BLaER1 treated with 17β-estradiol and CSF1 and Interleukin-3, amounts not matched to agents 10 nM and 100 nM (cell line): ENCODE results near the gene FGD3.
A peak's percentile ranks its signal among the peaks of the same experiment; 100 is the strongest.

Experiments
- H3K27ac ChIP-seq, 11 experiments: shearing (Covaris generic); formaldehyde crosslinking; 2 replicates each; pipeline ENCODE4 v1.8.1; 2022
- H3K27me3 ChIP-seq, 11 experiments: shearing (Covaris generic); formaldehyde crosslinking; 2 replicates each; pipeline ENCODE4 v1.8.1; 2022
- H3K36me3 ChIP-seq, 11 experiments: shearing (Covaris generic); formaldehyde crosslinking; 2 replicates each; pipeline ENCODE4 v1.8.1; 2022
- H3K4me1 ChIP-seq, 10 experiments: shearing (Covaris generic); formaldehyde crosslinking; 2 replicates each; pipeline ENCODE4 v1.8.1; 2022
- H3K4me2 ChIP-seq, 11 experiments: shearing (Covaris generic); formaldehyde crosslinking; 2 replicates each; pipeline ENCODE4 v1.8.1; 2022
- H3K4me3 ChIP-seq, 10 experiments: shearing (Covaris generic); formaldehyde crosslinking; 2 replicates each; pipeline ENCODE4 v1.8.1; 2022
- H3K9ac ChIP-seq, 11 experiments: shearing (Covaris generic); formaldehyde crosslinking; 2 replicates each; pipeline ENCODE4 v1.8.1; 2022
- H3K9me3 ChIP-seq, 11 experiments: shearing (Covaris generic); formaldehyde crosslinking; replicated peaks in 1 of 11; 2 replicates each; pipeline ENCODE4 v1.8.1; 2022
- H4K20me1 ChIP-seq, 11 experiments: shearing (Covaris generic); formaldehyde crosslinking; 2 replicates each; pipeline ENCODE4 v1.8.1; 2022
- Cebpa-rat ChIP-seq, 11 experiments: shearing (Covaris generic); IDR thresholded peaks; 2 replicates each; pipeline ENCODE4 v1.8.1; 2022

Gene FGD3

DNA sequence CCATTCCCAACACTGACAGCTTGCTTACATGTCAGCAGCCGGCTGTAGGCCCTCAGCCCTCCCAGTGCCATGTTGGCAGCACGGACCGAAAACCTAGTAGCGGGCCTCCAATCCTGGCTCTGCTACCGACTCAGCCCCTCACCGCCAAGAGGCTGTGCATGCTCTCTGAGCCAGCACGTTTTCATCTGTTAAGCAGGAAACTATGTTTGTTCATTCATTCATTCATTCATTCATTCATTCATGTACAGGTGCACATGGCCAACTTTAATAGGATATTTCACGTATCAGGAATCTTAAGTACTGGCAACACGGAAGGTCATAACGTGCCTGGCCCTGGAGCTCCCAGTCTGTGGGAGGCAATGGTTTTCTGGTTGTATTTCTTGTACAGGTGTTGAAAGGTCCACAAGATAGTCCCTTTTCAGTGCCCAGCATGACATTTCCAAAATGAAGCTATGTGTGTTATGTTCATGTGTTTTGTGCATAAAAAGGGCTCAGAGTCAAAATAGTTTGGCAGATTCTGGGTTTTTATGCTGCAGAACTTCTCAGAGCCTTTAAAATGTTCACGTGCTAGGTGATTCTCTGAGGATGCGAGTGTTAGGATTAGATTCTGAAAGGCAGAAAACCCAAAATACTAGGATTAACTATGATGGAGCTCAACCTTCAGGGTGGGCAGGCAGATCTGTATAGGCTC lies 128.9 kb downstream of the FGD3 start:
- Histone ChIP-seq H3K27ac (no peak overlapping the region; a peak in 1 of 22 replicates), H3K4me1 (peaks cover 13 to 60% (median 37%) of the 10 kb centered on the region in 10 experiments), H4K20me1 (no peaks in the 10 kb centered on the region), H3K9me3 (no peaks in the 10 kb centered on the region), H3K36me3 (peaks cover 2 to 49% (median 30%) of the 10 kb centered on the region in 11 experiments; a peak in 18 of 22 replicates), H3K27me3 (no peaks in the 10 kb centered on the region), H3K4me3 (no peak overlapping the region), H3K4me2 (no peak overlapping the region), H3K9ac (no peak overlapping the region)
- TF ChIP-seq Cebpa-rat (IDR thresholded peaks at IDR 0.05), result no peak

DNA sequence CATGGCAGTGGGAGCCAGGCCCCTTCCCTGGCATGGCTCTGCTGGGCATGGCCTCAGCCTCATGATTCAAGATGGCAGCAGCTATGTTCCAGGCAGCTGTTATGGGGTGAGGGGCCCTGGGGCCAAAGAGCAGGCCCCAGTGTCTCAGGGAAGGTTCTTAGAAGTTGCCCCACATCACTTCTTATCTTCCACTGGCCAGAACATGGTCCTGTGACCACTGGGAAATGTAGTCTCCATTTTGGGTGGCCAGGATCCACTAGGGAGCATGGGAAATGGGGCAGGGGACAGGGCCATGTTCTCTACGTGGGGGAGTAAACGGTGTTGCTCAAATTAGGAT lies 129.4 kb downstream of the FGD3 start:
- H3K4me1 ChIP-seq, result peaks cover 17 to 57% (median 33%) of the 10 kb centered on the region in 10 experiments
- H3K9me3 ChIP-seq, result no peaks in the 10 kb centered on the region
- no peak overlapping the region for H3K4me3 ChIP-seq
- H3K4me2 ChIP-seq, result no peak overlapping the region
- H3K36me3 ChIP-seq, result peaks cover 2 to 51% (median 30%) of the 10 kb centered on the region in 11 experiments; a peak in 18 of 22 replicates
- H3K9ac ChIP-seq, result no peak overlapping the region
- H3K27ac ChIP-seq, result no peak overlapping the region; a peak in 1 of 22 replicates
- H4K20me1 ChIP-seq, result no peaks in the 10 kb centered on the region
- TF ChIP-seq Cebpa-rat (IDR thresholded peaks at IDR 0.05), result no peak
- H3K27me3 ChIP-seq, result no peaks in the 10 kb centered on the region

DNA sequence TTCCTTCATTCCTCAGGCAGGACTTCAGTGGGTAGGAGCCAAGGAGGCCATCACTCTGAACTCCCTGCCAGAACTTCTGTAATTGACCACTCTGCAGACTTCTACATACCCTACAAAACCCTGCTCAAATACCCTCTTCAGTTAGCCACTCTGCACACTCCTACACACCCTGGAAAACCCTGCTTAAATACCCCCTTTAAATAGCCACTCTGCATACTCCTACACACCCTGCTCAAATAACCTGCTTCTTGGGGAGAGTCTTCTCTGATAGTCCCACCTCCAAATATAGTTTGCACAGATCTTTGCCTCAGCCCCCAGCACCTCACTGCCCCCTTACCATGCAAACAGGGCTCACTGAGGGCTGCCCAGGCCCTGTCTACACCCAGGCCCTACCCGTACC lies 130.0 kb downstream of the FGD3 start:
- Histone ChIP-seq H3K9me3 (no peaks in the 10 kb centered on the region), H4K20me1 (no peaks in the 10 kb centered on the region), H3K4me3 (no peak overlapping the region), H3K36me3 (peaks cover 2 to 53% (median 30%) of the 10 kb centered on the region in 11 experiments; a peak in 16 of 22 replicates), H3K9ac (no peak overlapping the region), H3K4me2 (no peak overlapping the region; a peak in 1 of 22 replicates), H3K27ac (no peak overlapping the region), H3K4me1 (peaks cover 14 to 51% (median 30%) of the 10 kb centered on the region in 10 experiments), H3K27me3 (no peaks in the 10 kb centered on the region)
- TF ChIP-seq Cebpa-rat (IDR thresholded peaks at IDR 0.05), result no peak

DNA sequence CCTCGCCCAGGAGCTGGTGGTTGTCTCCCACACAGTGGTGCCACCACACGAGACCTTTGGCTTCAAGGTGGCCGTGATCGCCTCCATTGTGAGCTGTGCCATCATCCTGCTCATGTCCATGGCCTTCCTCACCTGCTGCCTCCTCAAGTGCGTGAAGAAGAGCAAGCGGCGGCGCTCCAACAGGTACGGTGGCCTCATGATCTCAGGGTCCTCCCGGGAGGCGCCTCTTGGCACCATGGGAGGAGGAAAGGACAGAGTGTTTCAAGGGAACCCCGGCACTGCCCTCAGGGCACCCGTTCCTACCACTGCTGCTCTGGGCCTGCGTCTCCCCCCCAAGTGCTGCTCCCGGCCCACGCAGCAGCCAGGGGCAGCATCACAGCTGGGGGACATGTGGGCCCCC lies 130.5 kb downstream of the FGD3 start:
- Histone ChIP-seq H3K4me3 (no peak overlapping the region), H4K20me1 (no peaks in the 10 kb centered on the region), H3K27ac (0 out of 22 replicates have a peak overlapping the region, but pooled peaks of 1 of the 11 experiments have one; percentile 6), H3K27me3 (no peaks in the 10 kb centered on the region), H3K4me1 (peaks cover 13 to 51% (median 29%) of the 10 kb centered on the region in 10 experiments), H3K36me3 (peaks cover 2 to 53% (median 30%) of the 10 kb centered on the region in 11 experiments; a peak in 16 of 22 replicates), H3K4me2 (peak overlapping the region in 1 of 11 experiments; percentile 20; a peak in 1 of 22 replicates), H3K9me3 (no peaks in the 10 kb centered on the region), H3K9ac (no peak overlapping the region)
- TF ChIP-seq Cebpa-rat (IDR thresholded peaks at IDR 0.05), result no peak

DNA sequence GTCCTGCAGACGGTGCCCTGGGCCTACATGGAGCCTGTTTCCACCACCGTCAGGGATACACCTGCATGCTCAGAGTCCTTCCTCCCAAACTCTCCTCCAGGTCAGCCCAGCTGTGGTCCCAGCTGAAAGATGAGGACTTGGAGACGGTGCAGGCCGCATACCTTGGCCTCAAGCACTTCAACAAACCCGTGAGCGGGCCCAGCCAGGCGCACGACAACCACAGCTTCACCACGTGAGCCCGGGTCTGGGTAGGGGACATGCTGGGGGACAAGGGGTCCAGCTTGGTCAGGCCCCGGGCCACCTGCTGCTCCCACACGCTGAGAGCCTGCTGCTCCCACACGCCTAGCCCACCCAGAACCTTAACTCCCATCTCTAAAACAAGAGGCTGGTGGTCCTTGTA lies 132.0 kb downstream of the FGD3 start:
- H3K27me3 ChIP-seq, result no peaks in the 10 kb centered on the region
- peaks cover 11 to 50% (median 32%) of the 10 kb centered on the region in 10 experiments for H3K4me1 ChIP-seq
- peaks cover 5 to 58% (median 37%) of the 10 kb centered on the region in 11 experiments; a peak in 21 of 22 replicates for H3K36me3 ChIP-seq
- no peaks in the 10 kb centered on the region for H3K9me3 ChIP-seq
- H4K20me1 ChIP-seq, result no peaks in the 10 kb centered on the region
- H3K4me2 ChIP-seq, result no peak overlapping the region
- no peak for TF ChIP-seq Cebpa-rat (IDR thresholded peaks at IDR 0.05)
- H3K27ac ChIP-seq, result no peak overlapping the region; a peak in 1 of 22 replicates
- no peak overlapping the region for H3K4me3 ChIP-seq
- no peak overlapping the region for H3K9ac ChIP-seq

DNA sequence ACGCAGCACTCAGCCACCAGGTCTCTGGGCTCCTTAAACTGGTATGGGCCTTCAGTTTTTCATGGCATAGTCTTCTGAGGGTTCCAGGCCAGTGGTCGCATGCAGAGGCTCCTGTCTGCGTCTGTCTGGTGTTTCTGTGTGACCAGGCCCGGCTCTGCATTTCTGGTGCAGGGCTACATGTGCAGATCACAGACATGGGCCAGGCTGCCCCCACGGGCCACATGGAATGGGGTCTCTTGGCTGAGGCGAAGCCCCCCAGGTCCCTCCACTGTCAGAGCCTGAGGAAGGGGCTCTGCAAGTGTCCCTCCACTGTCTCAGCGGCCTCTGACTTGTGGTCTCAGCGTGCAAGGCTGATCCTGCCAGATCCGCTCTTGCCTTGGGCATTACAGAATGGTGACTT lies 133.1 kb downstream of the FGD3 start:
- Histone ChIP-seq H3K27me3 (no peaks in the 10 kb centered on the region), H3K4me3 (no peak overlapping the region), H3K9ac (no peak overlapping the region), H3K4me2 (no peak overlapping the region), H3K9me3 (peaks cover 0 to 3% (median 0%) of the 10 kb centered on the region in 11 experiments; a peak in 3 of 22 replicates), H4K20me1 (no peaks in the 10 kb centered on the region), H3K36me3 (peaks cover 14 to 68% (median 47%) of the 10 kb centered on the region in 11 experiments), H3K4me1 (peaks cover 11 to 47% (median 35%) of the 10 kb centered on the region in 10 experiments), H3K27ac (0 out of 22 replicates have a peak overlapping the region, but pooled peaks of 1 of the 11 experiments have one; percentile 3)
- no peak for TF ChIP-seq Cebpa-rat (IDR thresholded peaks at IDR 0.05)

DNA sequence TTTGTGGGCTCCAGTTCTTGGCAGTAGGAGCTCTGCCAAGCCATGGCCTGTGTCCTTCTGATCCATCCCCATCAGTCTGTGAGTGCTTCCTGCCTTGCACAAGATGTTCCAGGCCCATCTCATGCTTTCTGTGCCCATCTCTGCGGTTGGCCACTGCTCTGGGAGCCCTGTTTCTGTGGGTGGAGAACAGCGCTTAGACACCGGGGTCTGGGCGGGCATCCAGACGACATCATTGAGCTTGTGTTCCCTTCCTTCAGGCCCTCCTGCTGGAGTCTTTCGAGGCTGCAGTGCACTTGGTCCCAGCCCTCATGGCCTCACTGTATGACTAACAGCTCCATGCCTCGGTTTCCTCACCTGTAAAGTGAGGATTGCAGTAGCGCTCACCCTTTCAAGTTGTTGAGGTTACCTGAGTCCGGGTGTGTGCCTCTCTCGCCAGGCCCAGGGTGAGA lies 133.8 kb downstream of the FGD3 start:
- H3K36me3 ChIP-seq, result peaks cover 21 to 71% (median 54%) of the 10 kb centered on the region in 11 experiments

DNA sequence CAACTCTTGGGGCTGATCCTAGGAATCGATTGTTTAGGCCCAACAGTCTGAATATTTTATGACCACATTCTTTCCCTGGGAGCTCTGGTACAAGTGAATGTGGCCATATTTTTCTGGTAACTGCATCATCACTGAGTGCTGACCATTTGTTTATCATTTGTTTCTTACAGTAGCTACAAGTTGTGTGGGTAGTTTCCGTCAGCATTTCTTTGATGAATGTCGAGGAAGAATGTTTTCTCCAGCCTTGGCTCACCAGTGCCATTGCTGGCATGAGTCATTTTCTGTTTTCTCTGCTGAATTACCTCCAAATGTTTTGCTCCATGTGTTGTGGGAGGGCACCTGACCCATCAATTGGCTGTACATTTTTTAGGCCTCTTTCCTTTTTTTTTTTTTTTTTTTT lies 134.6 kb downstream of the FGD3 start:
- H4K20me1 ChIP-seq, result no peaks in the 10 kb centered on the region
- no peak overlapping the region for H3K4me3 ChIP-seq
- peak overlapping the region in 2 of 11 experiments; percentile 6 to 24; a peak in 3 of 22 replicates for H3K4me2 ChIP-seq
- H3K4me1 ChIP-seq, result peaks cover 15 to 51% (median 37%) of the 10 kb centered on the region in 10 experiments
- 0 out of 22 replicates have a peak overlapping the region, but pooled peaks of 1 of the 11 experiments have one; percentile 10 for H3K27ac ChIP-seq
- no peaks in the 10 kb centered on the region for H3K27me3 ChIP-seq
- H3K36me3 ChIP-seq, result peaks cover 29 to 72% (median 59%) of the 10 kb centered on the region in 11 experiments
- no peak for TF ChIP-seq Cebpa-rat (IDR thresholded peaks at IDR 0.05)
- no peak overlapping the region for H3K9ac ChIP-seq
- peaks cover 0 to 10% (median 5%) of the 10 kb centered on the region in 11 experiments; a peak in 8 of 22 replicates for H3K9me3 ChIP-seq

More for the DNA sequence above, 133.8 kb downstream of the FGD3 start:
- H3K9ac ChIP-seq, result no peak overlapping the region
- peaks cover 11 to 47% (median 37%) of the 10 kb centered on the region in 10 experiments for H3K4me1 ChIP-seq
- peak overlapping the region in 1 of 11 experiments; percentile 6; a peak in 2 of 22 replicates for H3K4me2 ChIP-seq
- no peak overlapping the region for H3K4me3 ChIP-seq
- H4K20me1 ChIP-seq, result no peaks in the 10 kb centered on the region
- TF ChIP-seq Cebpa-rat (IDR thresholded peaks at IDR 0.05), result no peak
- 0 out of 22 replicates have a peak overlapping the region, but pooled peaks of 1 of the 11 experiments have one; percentile 2 for H3K27ac ChIP-seq
- no peaks in the 10 kb centered on the region for H3K27me3 ChIP-seq
- peaks cover 0 to 10% (median 5%) of the 10 kb centered on the region in 11 experiments; a peak in 8 of 22 replicates for H3K9me3 ChIP-seq

DNA sequence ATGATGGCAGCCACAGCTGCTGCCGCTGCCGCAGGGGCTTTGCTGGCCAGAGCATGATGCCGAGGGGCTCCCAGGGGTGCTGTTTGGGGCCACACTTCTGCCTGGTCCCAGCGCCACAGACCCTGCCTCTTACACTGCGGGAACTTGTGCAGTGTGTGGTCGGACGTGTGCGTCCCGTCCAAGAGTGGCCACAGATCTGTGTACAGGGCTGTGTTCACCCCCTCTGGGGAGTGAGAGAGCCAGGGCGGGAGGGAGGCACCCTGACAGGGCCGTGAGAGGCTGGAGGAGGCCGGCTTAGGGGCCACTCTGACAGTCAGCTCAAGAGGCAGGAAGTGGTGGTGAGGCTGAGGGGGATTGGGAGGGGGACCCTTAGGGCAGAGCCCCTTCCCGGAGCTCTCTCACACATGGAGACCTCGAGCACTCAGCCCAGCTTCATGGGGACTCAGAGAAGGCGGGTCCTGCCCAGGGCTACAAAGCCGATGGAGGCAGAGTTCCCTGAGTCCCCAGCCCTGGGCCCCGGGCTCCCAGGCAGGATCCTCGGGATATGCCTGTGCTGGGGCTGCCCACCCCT lies 135.6 kb downstream of the FGD3 start:
- Histone ChIP-seq H3K9me3 (peaks cover 0 to 10% (median 5%) of the 10 kb centered on the region in 11 experiments; a peak in 8 of 22 replicates), H3K9ac (peak overlapping the region; percentile 3 to 60 (median 37); a peak in 15 of 22 replicates), H3K36me3 (peaks cover 29 to 70% (median 52%) of the 10 kb centered on the region in 11 experiments), H3K4me3 (no peak overlapping the region), H3K27ac (peak overlapping the region; percentile 2 to 69 (median 52); a peak in 19 of 22 replicates), H4K20me1 (no peaks in the 10 kb centered on the region), H3K4me2 (peak overlapping the region; percentile 50 to 70 (median 64)), H3K27me3 (no peaks in the 10 kb centered on the region), H3K4me1 (peaks cover 25 to 57% (median 38%) of the 10 kb centered on the region in 10 experiments)
- TF ChIP-seq Cebpa-rat (IDR thresholded peaks at IDR 0.05), result no peak
